Hippocampal formation (tissue), 2 donors: Measurements from ENCODE around the gene PTBP2.

Experiments used
- DNase-seq, 2 donors: peaks; one replicate each; lab custom pipeline; 2025; lab: John Stamatoyannopoulos, UW

Gene PTBP2

GRCh38 chr1:96721416-96722160 is at the start of gene PTBP2:
Gene PTBP2, plus strand, starts transcription at chr1:96721784. Its CDS starts 81 bp downstream, at chr1:96721865.
- peak; percentile 76 to 86 for DNase-seq

- DNase-seq = no peak
Measured at GRCh38 chr1:96674915-96675314, 46.7 kb upstream of the PTBP2 start.

GRCh38 chr1:96682056-96682455 is 39.5 kb upstream of the PTBP2 start:
- DNase-seq = no peak

GRCh38 chr1:96683931-96684330 is 37.7 kb upstream of the PTBP2 start:
- DNase-seq = no peak

GRCh38 chr1:96684744-96685143 is 36.8 kb upstream of the PTBP2 start:
- DNase-seq = no peak

- peak; percentile 4 to 38 for DNase-seq
Measured at GRCh38 chr1:96688767-96689166, 32.8 kb upstream of the PTBP2 start.

- no peak for DNase-seq
Measured at GRCh38 chr1:96695954-96696353, 25.6 kb upstream of the PTBP2 start.

GRCh38 chr1:96698342-96698983 is 23.1 kb upstream of the PTBP2 start:
- DNase-seq = no peak

- no peak for DNase-seq
Measured at GRCh38 chr1:96703186-96703585, 18.4 kb upstream of the PTBP2 start.

GRCh38 chr1:96707023-96707422 is 14.6 kb upstream of the PTBP2 start:
- no peak for DNase-seq

GRCh38 chr1:96708482-96708881 is 13.1 kb upstream of the PTBP2 start:
- DNase-seq = no peak

- no peak for DNase-seq
Measured at GRCh38 chr1:96710708-96711477, 10.7 kb upstream of the PTBP2 start.

- no peak for DNase-seq
Measured at GRCh38 chr1:96713649-96714048, 7.9 kb upstream of the PTBP2 start.

GRCh38 chr1:96714881-96715280 is 6.7 kb upstream of the PTBP2 start:
- DNase-seq = no peak

GRCh38 chr1:96715482-96715881 is 6.1 kb upstream of the PTBP2 start:
- DNase-seq = no peak

- DNase-seq = no peak
Measured at GRCh38 chr1:96721053-96721415, 550 bp upstream of the PTBP2 start.

- peak; percentile 84 to 87 for DNase-seq
Measured at GRCh38 chr1:96722161-96722922, 758 bp downstream of the PTBP2 start.

- DNase-seq = peak in 1 of 2 donors; percentile 67
Measured at GRCh38 chr1:96722958-96723357, 1.4 kb downstream of the PTBP2 start.

GRCh38 chr1:96723377-96723776 is 1.8 kb downstream of the PTBP2 start:
- DNase-seq = no peak

GRCh38 chr1:96723936-96724335 is 2.4 kb downstream of the PTBP2 start:
- DNase-seq = no peak

- DNase-seq = no peak
Measured at GRCh38 chr1:96727860-96728259, 6.3 kb downstream of the PTBP2 start.
